IMR-90 (cell line): ENCODE results near the gene HIVEP3.

Source experiments
- BHLHE40 ChIP-seq: fragments of 150-350 bp; IDR thresholded peaks from 2 replicates; pipeline ENCODE4 v1.6.1; 2016; ENCODE audit warnings: mild to moderate bottlenecking, low read depth, low read length
- CTCF ChIP-seq: conservative IDR thresholded peaks from 2 replicates; pipeline ENCODE4 v1.5.1; 2012; ENCODE audit warnings: mild to moderate bottlenecking, low read depth, low read length, improper control_type of control experiment
- FOS ChIP-seq: fragments of 150-350 bp; IDR thresholded peaks from 2 replicates; pipeline ENCODE4 v1.6.1; 2016; ENCODE audit warnings: low read depth, low read length
- MAFK ChIP-seq: IDR thresholded peaks from 2 replicates; pipeline ENCODE4 v1.6.1; 2012; ENCODE audit warnings: low read depth, low read length, improper control_type of control experiment
- MXI1 ChIP-seq: IDR thresholded peaks from 2 replicates; pipeline ENCODE4 v1.6.1; 2012; ENCODE audit warnings: low read depth, mild to moderate bottlenecking, low read length, moderate library complexity, borderline replicate concordance
- POLR2A ChIP-seq: IDR thresholded peaks from 2 replicates; pipeline ENCODE4 v1.6.1; 2012; ENCODE audit warnings: mild to moderate bottlenecking, low read depth, low read length
- RAD21 ChIP-seq: IDR thresholded peaks from 2 replicates; pipeline ENCODE4 v1.6.1; 2012; ENCODE audit warnings: low read length, improper control_type of control experiment
- SMC3 ChIP-seq: fragments of 150-350 bp; IDR thresholded peaks from 2 replicates; pipeline ENCODE4 v1.6.1; 2016; ENCODE audit warnings: low read depth, mild to moderate bottlenecking, antibody characterized with exemption, low read length, moderate library complexity
- USF2 ChIP-seq: fragments of 150-350 bp; IDR thresholded peaks from 2 replicates; pipeline ENCODE4 v1.6.1; 2017; ENCODE audit warnings: mild to moderate bottlenecking, antibody characterized with exemption, low read length, low read depth

- no peak for TF ChIP-seq POLR2A
- no peak for TF ChIP-seq CTCF
- TF ChIP-seq USF2 = no peak
- TF ChIP-seq SMC3 = no peak
- no peak for TF ChIP-seq BHLHE40
- TF ChIP-seq FOS = no peak
- no peak for TF ChIP-seq RAD21
- no peak for TF ChIP-seq MXI1
- TF ChIP-seq MAFK = no peak
Observed at GRCh38 chr1:41626146-41626545, 292.6 kb downstream of the HIVEP3 start.
